ENCODE results near the gene PIEZO1. TPM values are rescaled to one million over a fixed set of nuclear protein-coding genes. Genes with fewer than 3 reads are reported as not detected.

The PIEZO1 gene
- polyA plus RNA-seq, 1 of the 3 experiments (the other 2 are of a cell fraction): 184 TPM

DNA sequence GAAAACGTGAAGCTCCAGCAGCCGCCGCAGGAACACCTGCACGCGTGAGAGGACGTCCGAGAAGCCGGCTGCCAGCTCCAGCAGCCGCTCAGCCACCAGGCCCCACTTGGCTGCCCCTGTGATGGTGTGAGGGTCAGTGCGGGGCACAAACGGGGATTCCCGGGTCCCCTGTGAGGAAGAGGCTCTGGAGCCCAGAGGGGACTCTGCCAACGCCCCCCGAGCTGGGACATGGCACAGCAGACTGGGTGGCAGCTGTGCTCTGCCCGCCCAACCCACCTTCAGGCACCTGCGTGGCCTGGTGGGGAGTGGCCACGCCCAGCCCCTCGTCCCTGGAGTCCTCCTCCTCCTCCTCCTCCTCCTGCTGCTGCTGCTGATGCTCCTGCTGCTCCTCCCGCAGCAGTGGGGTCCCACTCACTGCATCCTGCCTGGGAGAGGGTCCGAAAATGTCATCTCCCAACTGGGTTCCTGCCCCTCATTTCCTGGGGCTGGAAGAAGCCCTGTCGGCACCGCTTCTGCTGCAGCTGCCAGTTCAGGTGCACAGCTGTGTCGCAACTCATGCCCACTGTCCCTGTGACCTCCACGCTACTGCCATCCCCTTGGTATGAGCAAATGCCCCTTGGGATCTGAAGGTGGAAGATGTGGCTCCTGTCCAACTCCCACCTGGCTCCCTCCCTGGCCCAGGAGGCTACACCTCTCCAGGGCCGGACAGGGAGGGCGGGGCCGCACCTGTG is 51.2 kb downstream of the PIEZO1 start:
- H3K79me2 ChIP-seq (ENCODE audit: insufficient read depth): peaks cover 15% of the 10 kb centered on the region; the same call in 1 of the 2 replicates
- no peak for TF ChIP-seq FOSL2 (IDR thresholded peaks at IDR 0.05; ENCODE audit: borderline replicate concordance, low read depth)
- TF ChIP-seq REST (IDR thresholded peaks at IDR 0.05; ENCODE audit: low read depth, low read length): no peak
- TF ChIP-seq GABPA (IDR thresholded peaks at IDR 0.05; ENCODE audit: low read depth): no peak
- TF ChIP-seq USF1 (IDR thresholded peaks at IDR 0.05; ENCODE audit: borderline replicate concordance, low read depth): no peak
- TF ChIP-seq, protein P1, sequence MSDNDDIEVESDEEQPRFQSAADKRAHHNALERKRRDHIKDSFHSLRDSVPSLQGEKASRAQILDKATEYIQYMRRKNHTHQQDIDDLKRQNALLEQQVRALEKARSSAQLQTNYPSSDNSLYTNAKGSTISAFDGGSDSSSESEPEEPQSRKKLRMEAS (IDR thresholded peaks at IDR 0.05; ENCODE audit: low read depth): no peak
- TF ChIP-seq, protein P2, sequence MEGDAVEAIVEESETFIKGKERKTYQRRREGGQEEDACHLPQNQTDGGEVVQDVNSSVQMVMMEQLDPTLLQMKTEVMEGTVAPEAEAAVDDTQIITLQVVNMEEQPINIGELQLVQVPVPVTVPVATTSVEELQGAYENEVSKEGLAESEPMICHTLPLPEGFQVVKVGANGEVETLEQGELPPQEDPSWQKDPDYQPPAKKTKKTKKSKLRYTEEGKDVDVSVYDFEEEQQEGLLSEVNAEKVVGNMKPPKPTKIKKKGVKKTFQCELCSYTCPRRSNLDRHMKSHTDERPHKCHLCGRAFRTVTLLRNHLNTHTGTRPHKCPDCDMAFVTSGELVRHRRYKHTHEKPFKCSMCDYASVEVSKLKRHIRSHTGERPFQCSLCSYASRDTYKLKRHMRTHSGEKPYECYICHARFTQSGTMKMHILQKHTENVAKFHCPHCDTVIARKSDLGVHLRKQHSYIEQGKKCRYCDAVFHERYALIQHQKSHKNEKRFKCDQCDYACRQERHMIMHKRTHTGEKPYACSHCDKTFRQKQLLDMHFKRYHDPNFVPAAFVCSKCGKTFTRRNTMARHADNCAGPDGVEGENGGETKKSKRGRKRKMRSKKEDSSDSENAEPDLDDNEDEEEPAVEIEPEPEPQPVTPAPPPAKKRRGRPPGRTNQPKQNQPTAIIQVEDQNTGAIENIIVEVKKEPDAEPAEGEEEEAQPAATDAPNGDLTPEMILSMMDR (IDR thresholded peaks at IDR 0.05): no peak
- no peak for TF ChIP-seq MEF2A (IDR thresholded peaks at IDR 0.05; ENCODE audit: borderline replicate concordance, low read depth)
- TF ChIP-seq RXRA (IDR thresholded peaks at IDR 0.05; ENCODE audit: borderline replicate concordance, low read depth): no peak
- TF ChIP-seq CHD2 (IDR thresholded peaks at IDR 0.05; ENCODE audit: low read length, partially characterized antibody): no peak
- TF ChIP-seq RAD21 (IDR thresholded peaks at IDR 0.05; ENCODE audit: low read length): no peak
- no peak for TF ChIP-seq IRF3 (IDR thresholded peaks at IDR 0.05; ENCODE audit: low read depth, low read length)
- no peak for TF ChIP-seq SMC3 (IDR thresholded peaks at IDR 0.05; ENCODE audit: low read depth, low read length)
- no peak for TF ChIP-seq TAF1 (IDR thresholded peaks at IDR 0.05; ENCODE audit: borderline replicate concordance, low read depth, low read length)
- no peak for TF ChIP-seq MXI1 (IDR thresholded peaks at IDR 0.05; ENCODE audit: low read depth, low read length)
- TF ChIP-seq, protein P3, sequence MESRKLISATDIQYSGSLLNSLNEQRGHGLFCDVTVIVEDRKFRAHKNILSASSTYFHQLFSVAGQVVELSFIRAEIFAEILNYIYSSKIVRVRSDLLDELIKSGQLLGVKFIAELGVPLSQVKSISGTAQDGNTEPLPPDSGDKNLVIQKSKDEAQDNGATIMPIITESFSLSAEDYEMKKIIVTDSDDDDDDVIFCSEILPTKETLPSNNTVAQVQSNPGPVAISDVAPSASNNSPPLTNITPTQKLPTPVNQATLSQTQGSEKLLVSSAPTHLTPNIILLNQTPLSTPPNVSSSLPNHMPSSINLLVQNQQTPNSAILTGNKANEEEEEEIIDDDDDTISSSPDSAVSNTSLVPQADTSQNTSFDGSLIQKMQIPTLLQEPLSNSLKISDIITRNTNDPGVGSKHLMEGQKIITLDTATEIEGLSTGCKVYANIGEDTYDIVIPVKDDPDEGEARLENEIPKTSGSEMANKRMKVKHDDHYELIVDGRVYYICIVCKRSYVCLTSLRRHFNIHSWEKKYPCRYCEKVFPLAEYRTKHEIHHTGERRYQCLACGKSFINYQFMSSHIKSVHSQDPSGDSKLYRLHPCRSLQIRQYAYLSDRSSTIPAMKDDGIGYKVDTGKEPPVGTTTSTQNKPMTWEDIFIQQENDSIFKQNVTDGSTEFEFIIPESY (IDR thresholded peaks at IDR 0.05; ENCODE audit: borderline replicate concordance, low read depth): no peak
- TF ChIP-seq SIN3A (IDR thresholded peaks at IDR 0.05; ENCODE audit: borderline replicate concordance, low read depth, low read length): no peak
- no peak for TF ChIP-seq YY1 (IDR thresholded peaks at IDR 0.05; ENCODE audit: low read depth)
- TF ChIP-seq NRF1 (IDR thresholded peaks at IDR 0.05; ENCODE audit: low read depth, low read length): no peak
- no peak for TF ChIP-seq PBX3 (IDR thresholded peaks at IDR 0.05)
- no peak for TF ChIP-seq JUND (IDR thresholded peaks at IDR 0.05)
- no peak overlapping the region for H3K9ac ChIP-seq
- no peaks in the 10 kb centered on the region for H3K9me3 ChIP-seq
- POLR2A ChIA-PET: no interaction called here
- peaks cover 20% of the 10 kb centered on the region for H3F3A ChIP-seq (replicated peaks; ENCODE audit: insufficient read depth)
- H3K36me3 ChIP-seq (replicated peaks in 1 of 2; ENCODE audit: control insufficient read depth in 1 of 2, insufficient read depth in 2 of 2, low read length in 1 of 2): peaks cover 0 to 25% of the 10 kb centered on the region in 2 experiments
- peaks cover 4 to 24% of the 10 kb centered on the region in 2 experiments; a peak in 2 of 4 replicates for H3K4me1 ChIP-seq (ENCODE audit: control insufficient read depth in 1 of 2, insufficient read depth in 2 of 2, low read depth in 1 of 2, low read length in 1 of 2)
- no peaks in the 10 kb centered on the region for H3K9me2 ChIP-seq
- H4K20me1 ChIP-seq (ENCODE audit: insufficient read depth): peaks cover 35% of the 10 kb centered on the region
- 95% methylated on average over 4 of the region's 27 CpGs for WGBS (ENCODE audit: low lambda C conversion rate)
- CTCF ChIA-PET: interaction anchor here (1.0 to 17.4 kb wide), 6 partner anchors 12 to 483 kb away, joined by 3 to 540 read pairs (median 8); partner anchors contain the start of genes GALNS and TRAPPC2L
- DNase-seq: no peak
- H3K27ac ChIP-seq (ENCODE audit: low read depth in 2 of 2, low read length in 1 of 2): no peak overlapping the region
- H3K4me2 ChIP-seq: no peak overlapping the region
- H2AFZ ChIP-seq (ENCODE audit: low read depth): no peak overlapping the region
- no peak overlapping the region for H3K4me3 ChIP-seq (ENCODE audit: low read depth in 2 of 2, low read length in 1 of 2)
- H3K27me3 ChIP-seq (ENCODE audit: insufficient read depth): no peaks in the 10 kb centered on the region

Data from SK-N-SH (cell line).